Thyroid gland (tissue), 4 donors: ENCODE data around the gene FAR2. TPM values are rescaled to one million over a fixed set of nuclear protein-coding genes. Genes with fewer than 3 reads are reported as not detected.

ENCODE experiments used
- DNase-seq, 2 donors: peaks; one replicate each; pipeline ENCODE4 v3.0.0-alpha.2; 2019
- H3K27ac ChIP-seq, 3 donors: fragments of 200-600 bp; sonication (generic); 1 replicate in 2 of 3; 2 replicates in 1 of 3; pipeline ENCODE4 v1.5.1; 2016 to 2019; ENCODE audit warnings: mild to moderate bottlenecking in 1 of 3, moderate library complexity in 1 of 3
- H3K27me3 ChIP-seq: fragments of 200-600 bp; sonication (generic); one replicate; pipeline ENCODE4 v1.5.1; 2019
- H3K36me3 ChIP-seq, 2 donors: fragments of 200-600 bp; sonication (generic); one replicate each; pipeline ENCODE4 v1.5.1; 2016 to 2019
- H3K4me1 ChIP-seq, 2 donors: fragments of 200-600 bp; sonication (generic); one replicate each; pipeline ENCODE4 v1.5.1; 2017 to 2019
- H3K4me3 ChIP-seq, 3 donors: fragments of 200-600 bp; sonication (generic); replicated peaks in 1 of 3; 1 replicate in 2 of 3; 2 replicates in 1 of 3; pipeline ENCODE4 v1.5.1; 2016; ENCODE audit warnings: mild to moderate bottlenecking in 1 of 3
- H3K9me3 ChIP-seq: fragments of 200-600 bp; sonication (generic); one replicate; pipeline ENCODE4 v1.5.1; 2017
- POLR2A ChIP-seq, 2 donors: fragments of 450-650 bp; IDR thresholded peaks; one replicate each; pipeline ENCODE4 v1.6.1; 2017; ENCODE audit warnings: antibody characterized with exemption in 2 of 2, mild to moderate bottlenecking in 2 of 2, moderate library complexity in 1 of 2
- WGBS, 2 donors: methylation state at CpG; one replicate each; pipeline ENCODE4 v1.1.5; 2017; 5-methylcytosine and 5-hydroxymethylcytosine counted together
- intact Hi-C: fragments of 100-400 bp; cut with DNase I; formaldehyde crosslinking; loops from one replicate; pipeline ENCODE4 v1.15.1; 2023
- total RNA-seq, 4 donors: library from RNA; depleted of rRNA; stranded (reverse); fragments of >200 nt; gene quantifications; one replicate each; pipeline ENCODE4 v1.2.3, GENCODE V29; 2016
- TF ChIP-seq, protein P1 (sequence below), 6 experiments: fragments of 200-600 bp in 3 of 6; fragments of 450-650 bp in 3 of 6; sonication (generic) in 3 of 6; IDR thresholded peaks; one replicate each; pipeline ENCODE4 v1.5.1; 2016 to 2019; ENCODE audit warnings: antibody characterized with exemption in 6 of 6, mild to moderate bottlenecking in 2 of 6, inconsistent platforms in 1 of 6, moderate library complexity in 1 of 6

The FAR2 gene
- total RNA-seq, 4 donors from 2014 or later, result 3.2 to 9.1 (median 4.3) TPM

DNA sequence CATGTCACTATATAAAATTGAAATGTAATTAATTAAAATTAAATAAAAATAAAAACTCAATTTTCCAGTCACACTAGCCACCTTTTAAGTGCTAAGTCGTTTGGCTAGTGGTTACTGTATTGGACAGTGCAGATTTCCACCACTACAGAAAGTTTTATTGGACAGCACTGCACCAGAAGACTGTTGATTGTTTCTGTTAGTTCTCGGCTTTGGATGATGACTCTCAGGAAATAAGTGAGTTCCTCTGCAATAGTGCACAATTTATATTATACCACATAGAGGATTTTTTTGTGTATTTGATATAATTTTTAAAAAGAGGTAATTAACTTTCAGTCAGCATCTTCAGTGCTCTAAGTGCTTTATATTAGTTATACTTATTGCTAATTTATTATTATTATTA lies 52.7 kb downstream of the FAR2 start:
- H3K9me3 ChIP-seq, result no peaks in the 10 kb centered on the region
- no peak overlapping the region for H3K4me3 ChIP-seq
- DNase-seq, result no peak
- 70 to 72% methylated on average over 2 of the region's 2 CpGs for WGBS, 2 donors
- intact Hi-C loops, result no loop called here
- no peak overlapping the region for H3K27ac ChIP-seq
- H3K36me3 ChIP-seq, result no peaks in the 10 kb centered on the region
- H3K4me1 ChIP-seq, result no peaks in the 10 kb centered on the region
- TF ChIP-seq POLR2A (IDR thresholded peaks at IDR 0.05), result no peak
- TF ChIP-seq, protein P1, sequence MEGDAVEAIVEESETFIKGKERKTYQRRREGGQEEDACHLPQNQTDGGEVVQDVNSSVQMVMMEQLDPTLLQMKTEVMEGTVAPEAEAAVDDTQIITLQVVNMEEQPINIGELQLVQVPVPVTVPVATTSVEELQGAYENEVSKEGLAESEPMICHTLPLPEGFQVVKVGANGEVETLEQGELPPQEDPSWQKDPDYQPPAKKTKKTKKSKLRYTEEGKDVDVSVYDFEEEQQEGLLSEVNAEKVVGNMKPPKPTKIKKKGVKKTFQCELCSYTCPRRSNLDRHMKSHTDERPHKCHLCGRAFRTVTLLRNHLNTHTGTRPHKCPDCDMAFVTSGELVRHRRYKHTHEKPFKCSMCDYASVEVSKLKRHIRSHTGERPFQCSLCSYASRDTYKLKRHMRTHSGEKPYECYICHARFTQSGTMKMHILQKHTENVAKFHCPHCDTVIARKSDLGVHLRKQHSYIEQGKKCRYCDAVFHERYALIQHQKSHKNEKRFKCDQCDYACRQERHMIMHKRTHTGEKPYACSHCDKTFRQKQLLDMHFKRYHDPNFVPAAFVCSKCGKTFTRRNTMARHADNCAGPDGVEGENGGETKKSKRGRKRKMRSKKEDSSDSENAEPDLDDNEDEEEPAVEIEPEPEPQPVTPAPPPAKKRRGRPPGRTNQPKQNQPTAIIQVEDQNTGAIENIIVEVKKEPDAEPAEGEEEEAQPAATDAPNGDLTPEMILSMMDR (IDR thresholded peaks at IDR 0.05), result no peak
- no peaks in the 10 kb centered on the region for H3K27me3 ChIP-seq

DNA sequence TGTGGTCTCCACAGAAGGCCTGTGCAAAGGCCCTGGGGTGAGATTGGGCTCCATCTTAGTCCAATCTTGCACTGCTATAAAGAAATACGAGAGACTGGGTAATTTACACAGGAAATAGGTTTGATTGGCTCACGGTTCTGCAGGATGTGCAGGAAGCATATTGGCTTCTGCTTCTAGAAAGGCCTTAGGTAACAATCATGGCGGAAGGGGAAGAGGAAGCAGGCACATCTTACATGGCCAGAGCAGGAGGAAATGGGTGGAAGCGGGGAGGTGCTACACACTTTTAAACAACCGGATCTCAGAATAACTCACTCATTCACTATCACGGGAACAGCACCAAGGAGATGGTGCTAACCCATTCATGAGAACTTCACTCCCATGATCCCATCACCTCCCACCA lies 55.4 kb downstream of the FAR2 start:
- 80 to 84% methylated on average over 6 of the region's 6 CpGs for WGBS, 2 donors
- intact Hi-C loops, result no loop called here
- no peak overlapping the region for H3K4me3 ChIP-seq
- no peak overlapping the region for H3K27ac ChIP-seq
- DNase-seq, result no peak
- TF ChIP-seq, protein P1 (IDR thresholded peaks at IDR 0.05), result no peak
- TF ChIP-seq POLR2A (IDR thresholded peaks at IDR 0.05), result no peak
- no peaks in the 10 kb centered on the region for H3K4me1 ChIP-seq
- H3K27me3 ChIP-seq, result no peaks in the 10 kb centered on the region
- no peaks in the 10 kb centered on the region for H3K9me3 ChIP-seq
- H3K36me3 ChIP-seq, result no peaks in the 10 kb centered on the region

DNA sequence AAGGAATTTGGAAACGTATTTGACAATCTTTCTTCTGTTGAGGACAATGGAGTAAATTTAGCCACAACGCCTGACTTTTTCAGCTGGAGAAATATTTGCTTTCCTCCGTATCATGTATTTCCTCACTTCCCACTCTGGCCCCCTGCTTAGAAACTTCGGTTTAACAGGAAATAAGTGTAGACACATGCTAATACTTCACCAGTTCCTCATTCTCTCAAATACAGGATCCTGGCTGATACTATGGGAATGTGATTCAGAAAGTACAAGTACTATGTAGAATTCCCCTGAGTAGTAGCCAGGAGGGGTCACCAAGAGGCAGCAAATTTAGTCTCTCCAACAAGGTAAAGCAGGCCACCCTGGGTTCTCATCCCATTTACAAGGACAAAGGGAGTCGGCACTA lies 58.0 kb downstream of the FAR2 start:
- TF ChIP-seq, protein P1 (IDR thresholded peaks at IDR 0.05), result no peak
- no peak for TF ChIP-seq POLR2A (IDR thresholded peaks at IDR 0.05)
- no peaks in the 10 kb centered on the region for H3K4me1 ChIP-seq
- no peak overlapping the region for H3K27ac ChIP-seq
- no peak overlapping the region for H3K4me3 ChIP-seq
- no peak for DNase-seq
- intact Hi-C loops, result no loop called here
- H3K27me3 ChIP-seq, result no peaks in the 10 kb centered on the region
- WGBS, 2 donors, result 58 to 62% methylated on average over 5 of the region's 5 CpGs
- H3K36me3 ChIP-seq, result no peaks in the 10 kb centered on the region
- H3K9me3 ChIP-seq, result no peaks in the 10 kb centered on the region

DNA sequence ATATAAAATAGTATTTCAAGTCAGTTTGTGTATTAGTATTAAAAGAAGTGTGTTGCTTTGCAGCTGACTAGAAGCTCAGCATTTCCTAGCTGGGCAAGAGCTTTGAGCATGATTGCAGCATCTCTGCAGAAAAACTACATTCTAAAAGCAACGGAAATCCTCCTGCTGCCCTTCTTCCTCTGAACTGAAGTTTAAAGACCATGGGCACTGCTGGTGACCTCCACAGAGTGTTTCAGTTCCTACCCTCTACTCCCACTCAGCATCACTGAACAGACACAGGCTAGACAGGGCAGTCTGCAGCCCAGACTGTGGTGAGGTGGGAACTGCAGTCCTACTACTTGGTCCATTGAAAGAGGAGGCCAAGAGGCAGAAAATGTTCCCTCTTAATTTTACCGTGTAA lies 59.0 kb downstream of the FAR2 start:
- no peak overlapping the region for H3K27ac ChIP-seq
- no peaks in the 10 kb centered on the region for H3K4me1 ChIP-seq
- no peaks in the 10 kb centered on the region for H3K36me3 ChIP-seq
- no peak for DNase-seq
- 78 to 87% methylated on average over 2 of the region's 2 CpGs for WGBS, 2 donors
- no peaks in the 10 kb centered on the region for H3K27me3 ChIP-seq
- no peak for TF ChIP-seq POLR2A (IDR thresholded peaks at IDR 0.05)
- TF ChIP-seq, protein P1 (IDR thresholded peaks at IDR 0.05), result no peak
- no peaks in the 10 kb centered on the region for H3K9me3 ChIP-seq
- intact Hi-C loops, result no loop called here
- no peak overlapping the region for H3K4me3 ChIP-seq

DNA sequence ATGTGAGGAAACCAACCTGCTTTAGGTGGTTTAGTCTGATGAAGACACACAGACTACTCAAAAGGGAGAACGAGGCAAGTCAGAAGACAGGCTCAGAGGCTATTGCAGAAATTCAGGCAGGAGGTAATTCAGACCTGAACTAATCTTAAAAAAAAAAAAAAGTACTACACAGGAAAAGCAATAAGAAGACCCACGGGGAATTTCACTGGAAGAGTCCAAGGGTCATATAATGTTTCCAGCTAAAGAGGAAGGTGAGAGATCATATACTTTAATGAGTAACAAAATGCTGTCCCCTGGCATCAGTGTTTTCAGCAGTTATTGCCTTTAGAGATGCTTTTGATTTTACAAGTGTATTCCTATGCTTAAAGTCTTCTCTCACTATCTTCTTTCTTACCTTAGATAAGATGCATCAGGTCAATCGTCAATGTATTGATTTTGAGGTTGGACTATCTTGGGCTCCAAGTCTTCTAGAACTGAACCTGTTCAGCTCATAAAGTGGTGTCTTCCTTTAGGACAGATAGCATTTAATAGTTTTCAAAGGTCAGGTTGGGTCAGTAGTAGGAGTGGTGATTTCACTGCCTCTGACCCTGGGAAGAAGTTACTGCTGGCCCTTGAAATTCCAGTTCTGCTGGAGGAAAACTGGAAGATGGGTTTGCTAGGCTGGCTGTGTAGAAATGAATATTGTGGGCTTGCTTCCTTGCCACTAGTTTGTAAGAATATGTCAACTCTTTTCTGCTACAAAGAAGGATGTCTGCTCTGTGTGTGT lies 60.0 kb downstream of the FAR2 start:
- Histone ChIP-seq H3K27ac (no peak overlapping the region), H3K27me3 (no peaks in the 10 kb centered on the region), H3K4me1 (no peaks in the 10 kb centered on the region), H3K4me3 (no peak overlapping the region), H3K36me3 (no peaks in the 10 kb centered on the region), H3K9me3 (no peaks in the 10 kb centered on the region)
- WGBS, 2 donors, result 75 to 76% methylated on average over 3 of the region's 3 CpGs
- intact Hi-C loops, result no loop called here
- TF ChIP-seq, protein P1 (IDR thresholded peaks at IDR 0.05), result no peak
- DNase-seq, result no peak
